ENCODE results near the gene PPFIBP2. TPM values are rescaled to one million over a fixed set of nuclear protein-coding genes. Genes with fewer than 3 reads are reported as not detected.

The PPFIBP2 gene
- total and polyA plus RNA-seq, 2 of the 13 experiments (the other 11 are each of a cell fraction or from before 2014, with no cell fraction given), result 15.0 to 52.5 TPM

DNA sequence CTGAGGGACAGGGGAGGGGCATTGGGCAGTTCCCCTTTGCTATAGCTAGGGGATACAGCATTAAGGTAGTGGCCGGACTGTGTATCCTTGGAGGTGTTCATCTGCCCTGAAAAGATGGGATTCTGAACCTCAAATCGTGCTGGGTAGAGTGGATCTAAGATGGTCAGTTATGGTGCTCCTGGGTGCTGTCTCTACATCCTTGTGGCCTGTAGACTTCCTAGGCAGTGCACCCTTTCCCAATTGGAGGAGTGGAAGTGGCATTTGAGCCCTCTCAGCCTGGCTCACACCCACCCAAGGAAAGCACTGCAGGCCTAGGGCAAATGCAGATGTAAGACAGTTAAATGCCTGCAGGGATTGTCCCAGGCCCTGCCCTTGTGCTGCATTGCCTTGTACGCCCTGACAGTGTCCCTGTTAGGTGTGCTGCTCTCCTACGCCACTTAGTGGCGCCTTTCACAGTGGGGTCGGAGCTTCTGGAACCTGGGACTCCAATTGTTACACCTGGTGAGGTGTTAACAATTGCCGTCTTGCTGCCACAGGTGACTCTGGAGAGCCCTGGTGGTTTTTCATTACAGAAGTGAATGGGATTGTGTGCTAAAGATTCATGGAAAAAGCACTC lies 35.0 kb downstream of the PPFIBP2 start:
- CTCF ChIA-PET (ENCODE audit: low intra/inter-chr PET ratio, low total read pairs), result interaction anchor here (1.3 to 1.7 kb wide), 3 partner anchors 109 to 117 kb away, joined by 3 to 9 read pairs (median 4); no protein-coding TSS in a partner anchor
- no TSS peak for BruUV-seq (replicated peaks)
- TF ChIP-seq, protein P1, sequence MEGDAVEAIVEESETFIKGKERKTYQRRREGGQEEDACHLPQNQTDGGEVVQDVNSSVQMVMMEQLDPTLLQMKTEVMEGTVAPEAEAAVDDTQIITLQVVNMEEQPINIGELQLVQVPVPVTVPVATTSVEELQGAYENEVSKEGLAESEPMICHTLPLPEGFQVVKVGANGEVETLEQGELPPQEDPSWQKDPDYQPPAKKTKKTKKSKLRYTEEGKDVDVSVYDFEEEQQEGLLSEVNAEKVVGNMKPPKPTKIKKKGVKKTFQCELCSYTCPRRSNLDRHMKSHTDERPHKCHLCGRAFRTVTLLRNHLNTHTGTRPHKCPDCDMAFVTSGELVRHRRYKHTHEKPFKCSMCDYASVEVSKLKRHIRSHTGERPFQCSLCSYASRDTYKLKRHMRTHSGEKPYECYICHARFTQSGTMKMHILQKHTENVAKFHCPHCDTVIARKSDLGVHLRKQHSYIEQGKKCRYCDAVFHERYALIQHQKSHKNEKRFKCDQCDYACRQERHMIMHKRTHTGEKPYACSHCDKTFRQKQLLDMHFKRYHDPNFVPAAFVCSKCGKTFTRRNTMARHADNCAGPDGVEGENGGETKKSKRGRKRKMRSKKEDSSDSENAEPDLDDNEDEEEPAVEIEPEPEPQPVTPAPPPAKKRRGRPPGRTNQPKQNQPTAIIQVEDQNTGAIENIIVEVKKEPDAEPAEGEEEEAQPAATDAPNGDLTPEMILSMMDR (CRISPR knock-in tag; IDR thresholded peaks at IDR 0.05), result peak; percentile 83
- TF ChIP-seq, protein P2, sequence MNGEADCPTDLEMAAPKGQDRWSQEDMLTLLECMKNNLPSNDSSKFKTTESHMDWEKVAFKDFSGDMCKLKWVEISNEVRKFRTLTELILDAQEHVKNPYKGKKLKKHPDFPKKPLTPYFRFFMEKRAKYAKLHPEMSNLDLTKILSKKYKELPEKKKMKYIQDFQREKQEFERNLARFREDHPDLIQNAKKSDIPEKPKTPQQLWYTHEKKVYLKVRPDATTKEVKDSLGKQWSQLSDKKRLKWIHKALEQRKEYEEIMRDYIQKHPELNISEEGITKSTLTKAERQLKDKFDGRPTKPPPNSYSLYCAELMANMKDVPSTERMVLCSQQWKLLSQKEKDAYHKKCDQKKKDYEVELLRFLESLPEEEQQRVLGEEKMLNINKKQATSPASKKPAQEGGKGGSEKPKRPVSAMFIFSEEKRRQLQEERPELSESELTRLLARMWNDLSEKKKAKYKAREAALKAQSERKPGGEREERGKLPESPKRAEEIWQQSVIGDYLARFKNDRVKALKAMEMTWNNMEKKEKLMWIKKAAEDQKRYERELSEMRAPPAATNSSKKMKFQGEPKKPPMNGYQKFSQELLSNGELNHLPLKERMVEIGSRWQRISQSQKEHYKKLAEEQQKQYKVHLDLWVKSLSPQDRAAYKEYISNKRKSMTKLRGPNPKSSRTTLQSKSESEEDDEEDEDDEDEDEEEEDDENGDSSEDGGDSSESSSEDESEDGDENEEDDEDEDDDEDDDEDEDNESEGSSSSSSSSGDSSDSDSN (CRISPR knock-in tag; IDR thresholded peaks at IDR 0.05), result no peak
- TF ChIP-seq IRF2 (CRISPR knock-in tag; IDR thresholded peaks at IDR 0.05), result 0 out of 2 replicates have a peak, but pooled peaks have one; percentile 60
- TF ChIP-seq RXRB (CRISPR knock-in tag; IDR thresholded peaks at IDR 0.05; ENCODE audit: borderline replicate concordance), result peak; percentile 17; the same call in 1 of the 2 replicates
- TF ChIP-seq ELF3 (CRISPR knock-in tag; IDR thresholded peaks at IDR 0.05), result 0 out of 2 replicates have a peak, but pooled peaks have one; percentile 17
- TF ChIP-seq, protein P3, sequence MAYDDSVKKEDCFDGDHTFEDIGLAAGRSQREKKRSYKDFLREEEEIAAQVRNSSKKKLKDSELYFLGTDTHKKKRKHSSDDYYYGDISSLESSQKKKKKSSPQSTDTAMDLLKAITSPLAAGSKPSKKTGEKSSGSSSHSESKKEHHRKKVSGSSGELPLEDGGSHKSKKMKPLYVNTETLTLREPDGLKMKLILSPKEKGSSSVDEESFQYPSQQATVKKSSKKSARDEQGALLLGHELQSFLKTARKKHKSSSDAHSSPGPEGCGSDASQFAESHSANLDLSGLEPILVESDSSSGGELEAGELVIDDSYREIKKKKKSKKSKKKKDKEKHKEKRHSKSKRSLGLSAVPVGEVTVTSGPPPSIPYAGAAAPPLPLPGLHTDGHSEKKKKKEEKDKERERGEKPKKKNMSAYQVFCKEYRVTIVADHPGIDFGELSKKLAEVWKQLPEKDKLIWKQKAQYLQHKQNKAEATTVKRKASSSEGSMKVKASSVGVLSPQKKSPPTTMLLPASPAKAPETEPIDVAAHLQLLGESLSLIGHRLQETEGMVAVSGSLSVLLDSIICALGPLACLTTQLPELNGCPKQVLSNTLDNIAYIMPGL (CRISPR knock-in tag; IDR thresholded peaks at IDR 0.05; ENCODE audit: borderline replicate concordance in 1 of 2, low read depth in 1 of 2), result peak in 1 of 2 experiments; percentile 49; a peak in 1 of 4 replicates
- peak; percentile 29 for TF ChIP-seq TEAD3 (CRISPR knock-in tag; optimal IDR thresholded peaks at IDR 0.05; ENCODE audit: borderline replicate concordance)
- peak; percentile 34; the same call in 1 of the 2 replicates for TF ChIP-seq ZFX (CRISPR knock-in tag; IDR thresholded peaks at IDR 0.05; ENCODE audit: low read depth)
- no peak for TF ChIP-seq NR2F1 (CRISPR knock-in tag; IDR thresholded peaks at IDR 0.05)
- TF ChIP-seq, protein P4, sequence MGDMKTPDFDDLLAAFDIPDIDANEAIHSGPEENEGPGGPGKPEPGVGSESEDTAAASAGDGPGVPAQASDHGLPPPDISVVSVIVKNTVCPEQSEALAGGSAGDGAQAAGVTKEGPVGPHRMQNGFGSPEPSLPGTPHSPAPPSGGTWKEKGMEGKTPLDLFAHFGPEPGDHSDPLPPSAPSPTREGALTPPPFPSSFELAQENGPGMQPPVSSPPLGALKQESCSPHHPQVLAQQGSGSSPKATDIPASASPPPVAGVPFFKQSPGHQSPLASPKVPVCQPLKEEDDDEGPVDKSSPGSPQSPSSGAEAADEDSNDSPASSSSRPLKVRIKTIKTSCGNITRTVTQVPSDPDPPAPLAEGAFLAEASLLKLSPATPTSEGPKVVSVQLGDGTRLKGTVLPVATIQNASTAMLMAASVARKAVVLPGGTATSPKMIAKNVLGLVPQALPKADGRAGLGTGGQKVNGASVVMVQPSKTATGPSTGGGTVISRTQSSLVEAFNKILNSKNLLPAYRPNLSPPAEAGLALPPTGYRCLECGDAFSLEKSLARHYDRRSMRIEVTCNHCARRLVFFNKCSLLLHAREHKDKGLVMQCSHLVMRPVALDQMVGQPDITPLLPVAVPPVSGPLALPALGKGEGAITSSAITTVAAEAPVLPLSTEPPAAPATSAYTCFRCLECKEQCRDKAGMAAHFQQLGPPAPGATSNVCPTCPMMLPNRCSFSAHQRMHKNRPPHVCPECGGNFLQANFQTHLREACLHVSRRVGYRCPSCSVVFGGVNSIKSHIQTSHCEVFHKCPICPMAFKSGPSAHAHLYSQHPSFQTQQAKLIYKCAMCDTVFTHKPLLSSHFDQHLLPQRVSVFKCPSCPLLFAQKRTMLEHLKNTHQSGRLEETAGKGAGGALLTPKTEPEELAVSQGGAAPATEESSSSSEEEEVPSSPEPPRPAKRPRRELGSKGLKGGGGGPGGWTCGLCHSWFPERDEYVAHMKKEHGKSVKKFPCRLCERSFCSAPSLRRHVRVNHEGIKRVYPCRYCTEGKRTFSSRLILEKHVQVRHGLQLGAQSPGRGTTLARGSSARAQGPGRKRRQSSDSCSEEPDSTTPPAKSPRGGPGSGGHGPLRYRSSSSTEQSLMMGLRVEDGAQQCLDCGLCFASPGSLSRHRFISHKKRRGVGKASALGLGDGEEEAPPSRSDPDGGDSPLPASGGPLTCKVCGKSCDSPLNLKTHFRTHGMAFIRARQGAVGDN (CRISPR knock-in tag; IDR thresholded peaks at IDR 0.05), result 0 out of 2 replicates have a peak, but pooled peaks have one; percentile 13
- peak; percentile 77 for TF ChIP-seq STAG1 (CRISPR knock-in tag; IDR thresholded peaks at IDR 0.05)
- TF ChIP-seq RAD21 (CRISPR knock-in tag; IDR thresholded peaks at IDR 0.05), result peak; percentile 71

More for the DNA sequence above, 35.0 kb downstream of the PPFIBP2 start:
- no peak overlapping the region for H3K4me2 ChIP-seq (ENCODE audit: low read depth, low read length)
- DNase-seq (ENCODE audit: low spot score) (peak; percentile 25), ATAC-seq (peak; percentile 99), FAIRE-seq (peak; percentile 57)
- H3K9ac ChIP-seq (ENCODE audit: insufficient read depth, low read depth, low read length), result no peak overlapping the region
- H3K27ac ChIP-seq (ENCODE audit: extremely low read length, insufficient read depth, low read length), result no peak overlapping the region
- H3K36me3 ChIP-seq (replicated peaks in 1 of 2; ENCODE audit: control insufficient read depth in 1 of 2, insufficient read depth in 2 of 2, low read length in 2 of 2), result peaks cover 0 to 6% of the 10 kb centered on the region in 2 experiments; a peak in 1 of 5 replicates
- intact Hi-C loops (cut with micrococcal nuclease; ENCODE audit: unreplicated experiment), result loop anchor here (1.0 to 2.0 kb wide), 2 partner anchors 36 to 117 kb away; partner anchors contain the start of gene PPFIBP2
- in situ Hi-C loops (cut with HindIII; ENCODE audit: extremely low pct_ligation_motif_present, low pct_unique_long_range_greater_than_20kb), result no loop called here
- POLR2A ChIA-PET, result no interaction called here
- H3K27me3 ChIP-seq (ENCODE audit: control insufficient read depth in 1 of 2, insufficient read depth in 2 of 2, low read length in 2 of 2), result no peaks in the 10 kb centered on the region; a peak in 1 of 5 replicates
- no peaks in the 10 kb centered on the region for H3K9me3 ChIP-seq (ENCODE audit: low read length)
- WGBS (ENCODE audit: low lambda C conversion rate), result 42% methylated on average over 6 of the region's 7 CpGs
- H3K4me1 ChIP-seq (ENCODE audit: insufficient read depth, low read length), result no peaks in the 10 kb centered on the region
- no peaks in the 10 kb centered on the region for H4K20me1 ChIP-seq (ENCODE audit: insufficient read depth, low read length)
- no peak overlapping the region for H2AFZ ChIP-seq (ENCODE audit: low read length)
- no peaks in the 10 kb centered on the region for H3K79me2 ChIP-seq (ENCODE audit: insufficient read depth, low read length)
- H3K4me3 ChIP-seq (replicated peaks in 1 of 3; ENCODE audit: insufficient read depth in 1 of 3, low read depth in 2 of 3, low read length in 3 of 3), result no peak overlapping the region
